Activated CD8-positive, alpha-beta memory T cell treated with anti-CD3 and anti-CD28 coated beads, Interleukin-2, amount 50 U/mL, for 1 hour (primary cell): Measurements from ENCODE around the gene NT5C2.

Experiments used
- DNase-seq: peaks from one replicate; pipeline ENCODE4 v3.0.0-alpha.2; 2020; ENCODE audit errors: extremely low read depth

NT5C2 gene

DNA sequence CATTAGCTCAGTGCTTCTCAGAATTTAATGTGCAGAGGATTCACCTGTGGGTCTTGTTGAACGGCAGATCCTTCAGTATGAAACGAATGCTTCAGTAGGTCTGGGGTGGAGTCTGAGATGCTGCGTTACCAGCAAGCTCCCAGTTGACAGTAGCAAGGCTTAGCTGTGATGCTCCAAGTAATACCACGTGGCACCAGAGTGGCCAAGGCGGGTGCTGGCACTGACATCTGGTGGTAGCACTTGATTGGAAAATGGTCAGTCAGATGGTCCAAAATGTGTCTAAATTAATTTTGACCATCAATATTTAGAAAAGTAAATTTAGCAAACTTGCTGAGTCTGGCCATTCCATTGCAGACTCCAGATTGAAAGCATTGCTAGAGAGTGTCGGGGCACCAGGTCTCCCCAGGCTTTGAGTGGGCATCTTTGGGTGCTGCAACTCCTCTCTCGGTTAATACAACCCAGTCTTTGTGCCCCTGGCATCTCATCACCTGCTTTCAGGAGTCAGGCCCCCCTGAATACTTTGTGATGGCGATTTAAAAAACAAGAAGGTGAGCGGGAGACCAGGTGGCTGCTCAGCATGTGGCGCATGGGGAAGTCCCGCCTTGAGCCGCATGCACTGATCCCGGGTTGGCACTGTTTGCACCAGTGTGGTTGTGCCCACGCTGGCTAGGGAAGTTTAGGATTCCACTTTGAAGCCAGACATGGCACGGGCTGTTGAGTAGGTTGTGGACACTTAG is 130.1 kb downstream of the NT5C2 start:
- DNase-seq = no peak

DNA sequence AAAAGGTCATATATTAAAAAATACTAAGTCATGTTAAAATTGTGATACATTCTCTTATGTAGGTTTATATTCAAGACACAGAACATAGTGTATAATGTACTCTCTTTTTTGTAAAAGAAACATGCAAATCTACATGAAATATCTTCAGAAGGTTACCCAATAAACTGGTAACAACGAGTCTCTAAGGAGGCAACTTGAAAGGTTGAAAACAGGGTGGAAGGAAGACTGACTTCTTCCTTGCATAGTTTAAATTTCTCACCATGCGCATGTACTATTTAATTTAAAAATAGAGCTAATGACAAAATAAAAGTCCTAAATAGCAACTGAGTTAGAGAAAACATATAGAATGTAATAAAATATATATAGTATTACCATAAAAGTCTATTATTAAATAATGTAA is 132.5 kb downstream of the NT5C2 start:
- no peak for DNase-seq

DNA sequence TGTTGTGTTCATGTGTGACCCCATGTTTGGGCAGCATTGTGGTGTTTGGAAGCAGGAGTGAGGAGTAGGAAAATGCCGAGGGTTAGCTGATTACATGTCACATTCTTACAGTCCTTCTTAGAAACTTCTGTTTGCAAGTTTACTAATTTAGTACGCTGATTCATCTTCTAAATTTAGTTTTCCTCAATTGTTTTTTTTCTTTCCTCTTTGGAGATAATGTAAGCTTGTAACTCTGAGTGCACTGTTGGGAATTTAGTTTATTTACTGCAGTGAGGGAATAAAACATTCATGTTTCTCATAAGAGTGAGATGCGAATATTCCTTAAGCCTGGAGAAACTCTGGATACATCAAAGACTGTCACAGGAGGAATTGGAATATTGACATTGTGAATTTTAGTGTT is 135.0 kb downstream of the NT5C2 start:
- no peak for DNase-seq

DNA sequence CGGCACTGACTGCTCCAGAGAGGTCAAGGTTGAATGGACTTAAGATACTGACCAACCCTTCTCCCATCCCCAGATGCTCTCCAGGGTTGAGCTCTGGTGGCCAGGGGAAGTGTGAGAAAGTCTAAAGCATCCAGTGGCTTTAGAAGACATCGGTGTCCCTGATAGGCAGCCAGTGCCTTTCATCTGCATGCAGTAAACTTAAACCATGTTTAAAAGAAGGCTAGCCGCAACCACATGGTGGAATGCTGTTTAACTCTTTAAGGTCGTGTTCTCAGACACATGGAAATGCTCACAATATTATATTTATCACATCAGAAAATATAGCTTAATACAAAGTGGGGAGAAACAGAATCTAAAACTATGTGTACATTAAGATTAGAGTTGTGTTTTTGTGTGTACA is 138.0 kb downstream of the NT5C2 start:
- DNase-seq = no peak

DNA sequence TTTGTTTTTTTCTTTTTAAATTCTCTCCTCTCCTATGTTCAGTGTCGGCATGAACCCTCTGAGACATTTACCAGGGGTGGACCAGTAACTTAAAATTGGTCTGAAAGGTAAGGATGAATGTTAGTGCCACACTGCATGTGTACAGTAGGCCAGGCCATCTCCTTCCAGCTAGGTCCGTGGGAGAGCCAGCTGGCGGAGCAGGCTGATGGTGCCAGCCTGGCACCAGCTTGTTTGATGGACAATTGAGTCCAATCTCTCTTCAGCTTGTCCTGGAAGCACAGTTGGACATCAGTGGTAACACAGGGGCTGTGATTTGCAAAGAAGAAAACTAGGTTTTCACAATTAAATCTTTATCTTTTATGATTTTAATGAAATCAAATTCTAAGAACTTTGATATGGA is 138.5 kb downstream of the NT5C2 start:
- DNase-seq = no peak

DNA sequence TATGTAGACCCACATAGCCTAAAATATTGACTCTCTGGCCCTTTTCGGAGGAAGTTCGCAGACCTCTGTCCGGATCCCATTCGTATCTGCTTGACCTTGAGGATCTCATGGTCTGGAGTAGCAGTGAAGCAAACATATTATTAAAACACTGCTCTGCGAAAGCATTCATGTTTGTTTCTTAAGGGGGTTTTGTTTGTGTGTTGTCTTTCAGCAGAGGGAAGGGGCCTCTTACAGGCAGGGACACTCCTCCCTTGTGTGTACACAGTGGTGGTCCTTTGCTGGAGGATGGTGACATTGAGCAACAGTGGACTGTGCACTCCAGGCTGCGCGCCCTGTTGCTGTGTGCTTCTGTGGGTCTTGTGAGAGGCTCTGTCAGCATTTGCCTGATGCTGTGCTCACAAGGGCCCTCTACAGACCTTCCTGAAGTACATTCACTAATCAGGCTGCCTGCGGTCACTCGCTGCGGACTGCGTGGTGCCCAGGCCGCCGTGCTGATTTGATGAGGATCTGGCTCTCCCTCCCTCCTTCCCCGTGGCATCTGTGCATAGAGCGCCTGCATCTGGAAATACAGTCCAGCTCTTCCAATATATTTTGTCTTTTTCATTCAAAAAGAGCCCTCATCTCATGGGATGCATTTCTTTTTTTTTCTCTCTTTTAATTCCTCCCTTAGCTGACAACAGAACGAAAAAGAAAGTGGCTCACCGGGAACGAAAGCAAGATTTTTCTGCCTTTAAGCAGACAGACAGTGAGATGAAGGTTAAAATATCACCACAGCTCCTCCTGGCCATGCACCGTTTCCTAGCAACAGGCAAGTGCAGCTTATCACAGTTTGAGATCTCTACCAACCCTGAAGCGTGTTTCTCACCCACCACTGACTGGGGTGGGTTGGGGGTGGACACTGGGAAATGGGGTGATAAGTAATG is 139.2 kb downstream of the NT5C2 start:
- peak; percentile 28 for DNase-seq

DNA sequence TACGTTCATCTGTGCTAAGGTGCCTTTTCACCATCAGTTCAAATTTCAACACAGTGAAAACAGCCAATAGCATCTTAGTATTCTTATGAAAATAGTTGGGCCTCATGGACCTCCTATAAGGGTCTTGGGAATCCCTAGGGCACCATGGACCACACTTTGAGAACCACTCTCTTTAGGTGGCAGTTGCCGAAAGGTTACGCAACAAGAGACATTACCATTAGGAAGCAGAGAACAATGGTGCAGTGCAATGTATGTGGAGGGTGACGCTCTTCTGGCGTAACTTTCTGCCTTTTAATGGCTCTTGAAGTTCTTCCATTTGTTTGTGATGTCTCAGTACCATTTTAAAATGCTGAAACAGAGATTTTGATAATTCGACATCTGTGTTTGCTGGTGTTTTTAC is 143.8 kb downstream of the NT5C2 start:
- DNase-seq = no peak

DNA sequence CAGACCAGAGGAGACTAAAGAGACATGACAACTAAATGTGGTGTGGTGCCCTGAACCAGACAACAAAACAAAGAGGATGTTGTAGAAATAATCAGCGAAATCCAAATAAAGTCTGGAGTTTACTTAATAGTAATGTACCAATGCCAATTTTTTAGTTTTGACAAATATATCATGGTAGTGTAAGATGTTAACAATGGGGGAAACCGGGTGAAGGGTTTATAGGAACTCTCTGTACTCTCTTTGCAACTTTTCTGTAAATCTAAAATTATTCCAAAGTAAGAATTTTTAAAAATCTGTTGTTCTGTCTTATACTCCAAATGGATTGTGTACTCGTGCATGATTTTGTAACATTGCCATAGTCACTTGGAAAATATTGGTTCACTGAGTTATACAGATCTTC is 145.7 kb downstream of the NT5C2 start:
- DNase-seq = no peak

DNA sequence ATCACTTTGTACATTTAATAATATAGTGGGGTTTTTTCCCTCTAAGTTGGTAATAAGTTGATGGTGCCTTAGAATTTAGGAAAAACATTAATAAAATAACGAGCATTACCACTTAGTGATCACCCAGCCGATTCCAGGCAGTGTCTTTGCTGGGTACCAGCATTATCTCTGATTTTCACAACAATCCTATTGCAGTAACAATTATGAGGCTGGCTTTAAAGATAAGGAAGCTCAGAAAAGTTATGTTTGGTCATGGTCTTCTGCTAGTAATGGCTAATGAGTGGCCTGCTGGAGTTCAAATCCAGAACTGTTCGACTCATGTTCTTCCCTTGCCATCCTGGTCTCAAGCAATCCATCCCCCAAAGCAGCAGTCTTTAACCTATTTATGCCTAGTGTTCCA is 147.1 kb downstream of the NT5C2 start:
- no peak for DNase-seq

DNA sequence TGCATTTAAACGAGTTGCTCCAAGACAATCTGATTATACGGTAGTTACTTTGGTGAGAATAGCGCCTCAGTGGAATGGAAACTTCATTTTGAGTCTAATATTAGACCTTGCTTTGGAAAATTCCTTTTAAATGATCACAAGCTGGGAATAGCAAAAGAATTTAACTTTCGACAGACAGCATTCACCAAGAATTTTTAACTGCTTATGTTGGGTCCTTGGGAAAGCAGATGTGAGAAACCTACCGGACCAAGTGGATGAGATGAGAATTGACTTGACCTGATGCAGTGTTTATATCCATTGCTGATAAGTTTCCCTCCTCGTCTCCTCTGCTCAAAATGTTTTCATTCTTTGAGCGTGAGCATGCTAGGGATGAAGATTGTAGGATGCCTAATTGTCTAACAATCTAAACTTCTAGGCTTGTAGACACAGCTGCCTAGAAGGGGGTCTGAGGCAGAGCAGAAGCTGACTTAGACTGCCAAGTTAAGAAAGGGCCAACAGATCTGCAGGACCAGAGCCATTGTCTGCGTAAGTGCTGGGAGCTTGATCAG is 148.1 kb downstream of the NT5C2 start:
- no peak for DNase-seq

DNA sequence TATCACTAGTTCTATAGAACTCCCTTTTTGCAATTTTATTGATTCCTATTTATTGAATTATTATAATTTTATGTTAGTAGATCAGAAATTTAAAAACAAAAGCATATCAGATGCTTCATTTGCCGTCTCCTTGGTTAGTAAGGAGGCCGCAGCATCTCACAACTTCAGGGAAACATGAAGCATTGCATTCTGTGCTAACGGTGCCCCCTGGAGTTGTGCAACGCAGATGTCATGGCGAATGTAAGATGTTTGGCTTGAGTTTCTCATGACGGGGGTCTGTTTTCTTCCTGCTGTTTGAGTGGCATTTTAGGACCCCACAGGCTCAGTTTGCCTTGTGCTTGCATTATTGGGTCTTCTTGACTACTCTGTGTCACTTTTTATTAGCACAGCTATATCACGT is 150.2 kb downstream of the NT5C2 start:
- DNase-seq = no peak

DNA sequence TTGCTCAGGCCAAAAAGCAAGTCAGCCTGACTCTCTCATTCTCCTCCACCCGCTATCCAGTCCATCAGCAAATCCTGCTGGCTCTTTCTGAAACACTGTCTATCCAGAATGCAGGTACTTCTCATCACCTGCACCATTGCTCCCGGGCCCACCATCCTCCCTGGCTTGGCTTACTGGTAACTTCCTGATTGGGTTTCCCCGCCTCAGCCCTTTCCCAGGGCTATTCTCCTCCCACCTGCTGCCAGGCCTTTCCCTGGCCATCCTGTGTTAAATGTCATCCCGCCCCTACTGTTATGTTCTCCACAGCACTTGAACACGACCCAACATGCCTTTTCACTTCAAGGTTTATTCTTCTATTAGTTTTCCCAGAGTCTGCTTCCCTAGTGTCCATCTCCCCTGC is 150.9 kb downstream of the NT5C2 start:
- DNase-seq = no peak

DNA sequence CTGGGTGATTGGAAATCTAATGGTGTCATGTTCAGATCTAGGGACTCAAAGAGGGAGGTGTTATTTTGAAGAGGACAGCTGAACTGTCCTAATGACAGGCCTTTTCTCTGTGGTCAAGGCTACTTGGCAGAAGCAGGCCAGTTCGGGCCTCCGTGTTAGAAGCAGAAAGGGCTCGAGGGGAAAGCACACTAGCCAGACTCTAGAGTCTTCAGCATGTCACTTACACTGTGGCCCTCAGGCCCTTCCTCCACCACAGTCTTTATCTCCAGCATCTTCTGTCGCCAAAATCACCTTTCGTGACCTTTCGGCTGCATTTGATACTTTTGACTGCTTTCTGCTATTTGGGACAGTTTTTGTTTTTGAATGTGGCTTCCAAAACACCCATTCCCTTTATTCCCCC is 151.7 kb downstream of the NT5C2 start:
- no peak for DNase-seq

DNA sequence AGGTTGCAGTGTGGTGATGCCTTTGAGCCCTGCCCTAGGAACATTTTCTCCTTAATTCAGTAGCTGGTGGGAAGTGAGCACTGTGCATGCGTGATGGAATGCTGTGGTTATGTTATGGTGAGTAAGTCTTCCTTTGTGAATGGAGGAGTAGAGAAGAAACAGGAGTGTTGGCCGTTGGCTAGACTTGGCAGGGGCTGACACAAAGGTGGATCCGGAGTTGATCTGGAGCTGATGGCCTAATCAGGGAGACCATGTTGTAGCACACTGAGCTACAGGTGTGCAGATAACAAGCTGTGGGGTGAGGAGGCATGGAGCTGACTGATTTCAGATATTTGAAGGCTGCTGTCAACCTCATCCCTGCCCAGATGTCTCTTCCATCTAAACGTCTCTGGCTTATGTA is 152.7 kb downstream of the NT5C2 start:
- DNase-seq = no peak

DNA sequence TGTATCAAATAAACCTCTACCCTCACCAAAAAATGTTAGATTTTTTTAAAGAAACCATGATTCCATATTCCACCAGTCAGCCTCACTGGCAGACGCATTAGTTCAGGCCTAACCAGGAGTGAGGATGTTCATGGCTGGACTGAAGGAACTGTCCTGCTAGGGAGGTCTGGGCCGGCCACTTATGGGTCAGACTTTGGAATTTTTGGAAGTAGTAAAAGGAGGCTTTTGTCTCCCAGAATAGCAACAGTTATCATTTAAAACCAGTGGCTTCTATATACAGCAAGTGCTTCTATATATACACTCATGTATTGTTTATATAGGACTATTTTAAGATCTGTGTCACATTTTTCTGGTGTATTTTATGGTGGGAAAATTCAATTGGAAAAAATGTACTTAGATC is 154.5 kb downstream of the NT5C2 start:
- DNase-seq = no peak
